Astrocyte of the spinal cord (primary cell): Measurements from ENCODE around the gene TMEM114.

Experiments used
- DNase-seq: peaks from one replicate; pipeline ENCODE4 v3.0.0; 2011; ENCODE audit warnings: low read depth, low spot score
- H3K4me3 ChIP-seq: 2 replicates; pipeline ENCODE4 v1.5.1; 2011; ENCODE audit warnings: low read depth, mild to moderate bottlenecking, low read length, moderate library complexity
- in situ Hi-C: cut with HindIII; loops from 2 replicates; pipeline ENCODE4 v1.10.0; 2017; ENCODE audit warnings: low sequenced_read_pairs
- TF ChIP-seq, protein P1 (sequence below): IDR thresholded peaks from 2 replicates; pipeline ENCODE4 v1.5.1; 2012; ENCODE audit warnings: low read depth, mild to moderate bottlenecking, low read length, inconsistent platforms

The TMEM114 gene

GRCh38 chr16:8622315-8622656, 32.0 kb upstream of the TMEM114 start:
- H3K4me3 ChIP-seq, result peak overlapping the region; percentile 96
- in situ Hi-C loops, result no loop called here
- no peak for DNase-seq
- TF ChIP-seq, protein P1, sequence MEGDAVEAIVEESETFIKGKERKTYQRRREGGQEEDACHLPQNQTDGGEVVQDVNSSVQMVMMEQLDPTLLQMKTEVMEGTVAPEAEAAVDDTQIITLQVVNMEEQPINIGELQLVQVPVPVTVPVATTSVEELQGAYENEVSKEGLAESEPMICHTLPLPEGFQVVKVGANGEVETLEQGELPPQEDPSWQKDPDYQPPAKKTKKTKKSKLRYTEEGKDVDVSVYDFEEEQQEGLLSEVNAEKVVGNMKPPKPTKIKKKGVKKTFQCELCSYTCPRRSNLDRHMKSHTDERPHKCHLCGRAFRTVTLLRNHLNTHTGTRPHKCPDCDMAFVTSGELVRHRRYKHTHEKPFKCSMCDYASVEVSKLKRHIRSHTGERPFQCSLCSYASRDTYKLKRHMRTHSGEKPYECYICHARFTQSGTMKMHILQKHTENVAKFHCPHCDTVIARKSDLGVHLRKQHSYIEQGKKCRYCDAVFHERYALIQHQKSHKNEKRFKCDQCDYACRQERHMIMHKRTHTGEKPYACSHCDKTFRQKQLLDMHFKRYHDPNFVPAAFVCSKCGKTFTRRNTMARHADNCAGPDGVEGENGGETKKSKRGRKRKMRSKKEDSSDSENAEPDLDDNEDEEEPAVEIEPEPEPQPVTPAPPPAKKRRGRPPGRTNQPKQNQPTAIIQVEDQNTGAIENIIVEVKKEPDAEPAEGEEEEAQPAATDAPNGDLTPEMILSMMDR, result no peak

- H3K4me3 ChIP-seq, result peak within 1 kb of the TSS; percentile 96
- in situ Hi-C loops, result no loop called here
- TF ChIP-seq, protein P1, result no peak
- DNase-seq, result peak; percentile 82
Measured at GRCh38 chr16:8621572-8622314, 31.4 kb upstream of the TMEM114 start, which contains the start of gene METTL22. TSS of gene METTL22 (plus strand) at chr16:8621698. CDS start at chr16:8625666, 3,968 bp downstream.

GRCh38 chr16:8621222-8621571, 30.9 kb upstream of the TMEM114 start:
- in situ Hi-C loops, result no loop called here
- TF ChIP-seq, protein P1, result no peak
- no peak for DNase-seq
- H3K4me3 ChIP-seq, result peak overlapping the region; percentile 96

GRCh38 chr16:8620535-8620934, 30.2 kb upstream of the TMEM114 start:
- H3K4me3 ChIP-seq, result no peak overlapping the region
- TF ChIP-seq, protein P1, result no peak
- DNase-seq, result no peak
- in situ Hi-C loops, result no loop called here

- in situ Hi-C loops, result no loop called here
- H3K4me3 ChIP-seq, result no peak overlapping the region
- no peak for DNase-seq
- TF ChIP-seq, protein P1, result no peak
Measured at GRCh38 chr16:8619671-8620370, 29.5 kb upstream of the TMEM114 start.

DNA sequence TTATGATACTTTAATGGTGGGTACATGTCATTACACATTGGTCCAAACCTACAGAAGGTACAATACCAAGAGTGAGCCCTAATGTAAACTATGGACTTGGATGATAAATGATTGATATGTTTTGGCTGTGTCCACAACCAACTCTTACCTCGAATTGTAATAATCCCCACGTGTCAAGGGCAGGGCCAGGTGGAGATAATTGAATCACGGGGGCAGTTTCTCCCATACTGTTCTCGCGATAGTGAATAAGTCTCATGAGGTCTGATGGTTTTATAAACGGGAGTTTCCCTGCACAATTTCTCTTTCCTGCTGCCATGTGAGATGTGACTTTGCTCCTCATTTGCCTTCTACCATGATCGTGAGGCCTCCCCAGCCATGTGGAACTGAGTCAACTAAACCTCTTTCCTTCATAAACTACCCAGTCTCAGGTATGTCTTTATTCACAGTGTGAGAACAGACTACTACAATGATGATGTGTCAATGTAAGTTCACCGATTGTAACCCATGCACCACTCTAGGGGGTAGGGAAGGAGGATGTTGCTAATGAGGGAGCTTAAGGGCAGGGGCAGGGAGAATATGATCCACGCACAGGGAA, 24.2 kb upstream of the TMEM114 start:
- DNase-seq, result no peak

More for the DNA sequence above, 24.2 kb upstream of the TMEM114 start:
- H3K4me3 ChIP-seq, result no peak overlapping the region
- in situ Hi-C loops, result no loop called here
- TF ChIP-seq, protein P1, result no peak
